CD4-positive, alpha-beta T cell treated with Interleukin-10 for 1 hour (primary cell): ENCODE results near the gene FCER1G.
"Not testable (repeated sequence)": the region's sequence is repeated elsewhere in the genome, so short reads cannot be mapped to it uniquely, and the experiment has no call there.

Experiments
- DNase-seq: peaks from one replicate; pipeline ENCODE4 v3.0.0-alpha.2; 2020

The FCER1G gene

DNA sequence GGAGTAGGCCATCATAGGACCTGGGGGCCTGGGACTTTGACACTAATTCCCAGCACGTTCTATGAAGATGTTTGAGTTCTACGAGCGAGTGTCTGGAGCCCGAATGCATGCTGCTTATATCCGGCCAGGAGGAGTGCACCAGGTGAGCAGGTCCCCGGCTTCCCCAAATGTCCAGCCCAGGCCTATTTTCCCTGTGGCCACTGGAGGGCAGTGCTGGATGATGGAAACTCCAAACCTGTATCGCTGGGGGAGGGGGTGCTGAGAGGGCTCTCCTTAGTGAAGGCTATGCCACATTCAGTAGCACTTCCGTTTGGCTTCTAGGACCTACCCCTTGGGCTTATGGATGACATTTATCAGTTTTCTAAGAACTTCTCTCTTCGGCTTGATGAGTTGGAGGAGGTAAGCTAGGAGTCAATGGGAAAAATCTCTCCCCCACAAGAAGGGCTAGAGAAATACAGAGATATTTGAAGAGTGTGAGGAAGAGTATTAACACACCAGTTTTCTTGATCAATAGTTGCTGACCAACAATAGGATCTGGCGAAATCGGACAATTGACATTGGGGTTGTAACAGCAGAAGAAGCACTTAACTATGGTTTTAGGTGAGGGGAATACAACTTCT is 5.2 kb upstream of the FCER1G start:
- peak; percentile 81 for DNase-seq

DNA sequence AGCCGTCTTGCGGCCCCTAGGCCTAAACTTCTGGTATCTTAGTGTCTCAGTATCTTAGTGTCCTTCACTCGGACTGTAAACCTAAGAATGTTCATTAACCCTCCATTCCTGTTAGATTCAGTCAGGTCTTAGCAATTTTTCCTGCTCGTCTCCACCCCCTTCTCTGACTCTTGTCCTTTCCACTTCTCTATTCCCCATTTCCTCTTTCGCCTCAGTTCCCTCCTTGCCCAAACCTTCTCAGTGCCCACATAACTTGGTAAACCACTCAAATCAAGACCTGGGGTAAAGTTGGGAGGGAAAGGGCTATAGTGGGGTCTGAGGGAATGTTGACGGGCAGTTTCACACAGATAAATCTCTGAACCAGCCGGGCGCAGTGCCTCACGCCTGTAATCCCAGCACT is 726 bp upstream of the FCER1G start:
- no peak for DNase-seq

DNA sequence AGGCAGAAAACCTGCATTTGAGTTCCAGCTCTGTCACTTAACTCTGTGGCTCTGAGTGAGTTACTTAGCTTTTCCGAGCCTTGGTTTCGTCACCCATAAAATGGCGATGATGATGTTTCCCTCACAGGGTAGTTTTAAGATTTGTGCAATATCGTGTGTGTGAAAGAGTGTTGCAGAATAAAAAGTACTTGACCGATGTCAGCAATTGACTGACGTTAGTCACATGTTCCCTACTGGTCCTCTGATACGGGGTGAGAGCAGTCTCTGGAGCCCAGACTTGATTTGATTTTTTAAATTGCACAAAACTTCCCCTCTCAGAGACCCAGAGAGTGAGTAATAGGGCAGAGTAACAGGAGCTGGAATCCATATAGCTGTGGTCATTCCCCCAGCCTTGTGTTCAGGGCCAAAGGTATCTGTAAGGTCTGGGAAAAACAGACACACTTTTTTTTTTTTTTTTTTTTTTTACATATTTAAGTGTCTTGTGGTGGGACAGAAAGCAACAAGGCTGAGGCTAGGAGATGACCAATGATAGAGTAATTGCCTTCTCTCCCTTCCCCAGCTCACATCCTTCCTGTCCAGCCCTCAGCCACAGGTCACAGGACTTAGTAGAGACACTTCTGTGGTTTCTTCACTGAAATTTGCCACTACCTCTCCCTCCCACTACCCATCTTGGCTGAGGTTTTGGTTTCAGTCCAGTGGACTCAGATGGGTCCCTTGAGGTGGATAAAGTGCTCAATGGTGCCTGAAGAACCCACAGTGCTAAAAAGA is 2.0 kb downstream of the FCER1G start:
- DNase-seq = peak; percentile 27

DNA sequence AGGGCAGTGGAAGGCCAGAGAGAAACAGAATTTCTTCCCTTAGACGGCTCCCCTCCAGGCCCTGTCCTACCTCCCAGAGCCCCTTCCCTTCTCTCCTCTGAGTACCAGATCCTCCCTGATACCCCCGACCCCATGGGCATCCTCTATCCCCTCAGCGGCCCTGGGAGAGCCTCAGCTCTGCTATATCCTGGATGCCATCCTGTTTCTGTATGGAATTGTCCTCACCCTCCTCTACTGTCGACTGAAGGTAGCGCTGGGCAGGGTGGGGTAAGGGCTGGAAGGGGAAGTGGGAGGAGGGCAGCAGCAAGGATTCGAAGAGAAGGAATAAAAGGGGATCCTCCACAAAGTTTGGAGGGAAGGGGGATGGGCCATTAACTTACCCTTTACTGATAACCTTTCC is 2.7 kb downstream of the FCER1G start:
- no peak for DNase-seq

DNA sequence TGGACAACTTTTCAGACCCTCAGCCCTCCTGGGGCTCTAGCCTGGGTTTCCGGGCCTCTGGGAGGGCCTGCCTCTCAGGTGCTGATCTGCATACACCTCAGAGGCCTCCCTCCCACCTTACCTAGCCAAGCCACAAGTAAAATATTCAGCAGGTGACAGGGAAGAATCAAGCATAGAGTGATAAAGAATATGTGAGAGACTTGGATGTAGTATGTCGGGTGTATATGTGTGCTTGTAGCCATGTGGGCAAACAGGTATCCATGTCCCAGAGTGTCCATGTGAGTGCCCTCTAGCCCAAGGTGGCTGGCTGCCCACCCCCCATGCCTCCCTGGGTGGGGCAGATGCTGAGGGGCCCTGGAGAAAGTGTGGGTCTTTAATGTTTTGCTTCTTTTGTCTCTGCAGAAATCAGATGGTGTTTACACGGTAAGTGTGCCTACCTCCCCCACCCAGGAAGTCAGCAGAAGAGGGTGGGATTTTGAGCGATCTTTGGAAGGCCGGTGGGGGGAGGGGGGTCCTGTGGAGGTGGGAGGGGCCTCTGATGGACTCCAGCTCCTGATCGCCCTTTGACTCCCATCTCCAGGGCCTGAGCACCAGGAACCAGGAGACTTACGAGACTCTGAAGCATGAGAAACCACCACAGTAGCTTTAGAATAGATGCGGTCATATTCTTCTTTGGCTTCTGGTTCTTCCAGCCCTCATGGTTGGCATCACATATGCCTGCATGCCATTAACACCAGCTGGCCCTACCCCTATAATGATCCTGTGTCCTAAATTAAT is 3.4 kb downstream of the FCER1G start:
- no peak for DNase-seq

DNA sequence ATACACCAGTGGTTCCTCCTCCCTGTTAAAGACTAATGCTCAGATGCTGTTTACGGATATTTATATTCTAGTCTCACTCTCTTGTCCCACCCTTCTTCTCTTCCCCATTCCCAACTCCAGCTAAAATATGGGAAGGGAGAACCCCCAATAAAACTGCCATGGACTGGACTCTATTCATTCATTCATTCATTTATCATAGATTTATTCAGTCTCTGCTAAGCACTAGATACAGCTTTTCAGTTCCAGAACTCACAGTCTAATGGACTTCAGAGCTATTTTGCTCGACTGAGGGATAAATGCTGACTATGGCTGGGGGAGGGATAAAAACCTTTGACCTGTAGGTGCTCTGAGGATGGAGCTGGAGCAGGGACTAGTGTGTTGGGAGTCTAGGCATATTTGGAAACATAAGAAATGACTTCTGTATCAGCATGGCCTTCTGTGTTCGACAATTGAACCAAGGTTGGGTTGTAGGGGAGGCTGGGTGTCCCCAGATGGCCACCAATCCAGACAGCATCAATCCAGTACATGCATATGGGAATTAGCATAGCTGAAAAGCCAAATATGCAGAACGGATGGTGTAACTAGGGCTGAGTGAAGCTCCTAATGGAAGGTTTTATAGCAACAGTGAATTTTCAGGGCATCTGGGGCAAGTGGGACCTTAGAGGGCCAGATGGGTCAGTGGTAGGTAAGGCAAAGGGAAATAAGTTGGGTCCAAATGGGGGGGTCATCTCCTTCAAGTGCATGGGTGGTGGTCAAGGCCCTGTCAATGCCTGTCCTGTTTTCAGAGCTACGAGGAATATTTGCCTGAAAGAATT is 4.2 kb downstream of the FCER1G start:
- DNase-seq = no peak

DNA sequence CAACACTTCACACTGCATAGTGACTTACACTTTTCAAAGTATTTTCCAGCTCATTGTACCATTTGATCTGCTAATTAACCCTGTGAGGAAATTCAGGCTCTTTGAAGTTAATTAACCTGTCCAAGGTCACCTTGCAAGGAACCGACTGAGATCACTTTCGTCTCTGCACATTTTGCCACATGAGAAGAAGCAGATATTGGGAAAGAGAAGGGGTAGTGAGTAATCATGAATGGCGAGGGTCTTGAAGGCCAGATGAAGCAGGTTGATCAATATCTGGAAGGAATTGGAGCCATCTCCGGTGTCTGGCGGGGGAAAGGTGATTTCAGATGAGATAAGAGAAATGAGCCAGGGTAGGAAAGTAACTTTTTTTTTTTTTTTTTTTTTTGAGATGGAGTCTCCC is 4.9 kb downstream of the FCER1G start:
- no peak for DNase-seq

DNA sequence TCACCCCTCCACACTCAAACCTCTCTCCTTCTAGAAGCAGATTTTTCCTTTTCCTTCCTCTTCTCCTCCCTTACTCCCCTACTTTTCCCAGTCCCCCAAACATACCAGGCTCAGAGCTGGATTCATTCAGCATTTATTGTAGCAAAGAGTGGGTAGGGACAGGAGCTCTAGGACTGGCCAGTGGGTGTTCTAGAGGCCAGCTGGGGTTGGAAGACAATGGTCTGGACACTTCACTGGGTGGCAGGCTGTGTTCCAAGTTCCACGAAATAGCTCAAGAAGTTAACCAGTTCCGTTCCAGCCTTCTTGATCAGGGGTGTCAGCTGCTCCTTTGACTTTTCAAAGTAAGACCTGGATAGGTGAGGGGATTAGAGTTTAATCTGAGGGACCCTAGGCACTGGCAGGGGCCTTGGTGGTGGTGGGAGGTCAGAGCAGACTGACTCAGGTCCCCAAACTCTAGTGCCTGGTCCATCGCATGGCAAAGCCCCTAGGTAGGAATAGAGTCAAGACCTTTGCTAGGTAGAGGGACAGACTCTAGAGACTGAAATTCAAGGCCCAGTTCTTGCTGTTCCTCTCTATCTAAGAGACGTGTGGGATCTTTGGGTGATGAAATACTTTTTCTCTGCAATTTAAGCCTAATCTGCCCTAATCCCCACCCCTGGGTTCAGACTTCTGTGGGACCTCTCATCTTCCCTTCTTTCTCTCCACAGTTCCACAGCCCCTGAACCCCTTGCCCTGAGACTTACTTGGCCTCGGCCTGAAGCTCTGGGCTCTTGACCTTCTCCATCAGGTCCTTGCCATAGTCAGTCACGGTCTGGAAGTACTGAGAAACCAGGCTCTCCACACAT is 7.3 kb downstream of the FCER1G start:
- DNase-seq = no peak

DNA sequence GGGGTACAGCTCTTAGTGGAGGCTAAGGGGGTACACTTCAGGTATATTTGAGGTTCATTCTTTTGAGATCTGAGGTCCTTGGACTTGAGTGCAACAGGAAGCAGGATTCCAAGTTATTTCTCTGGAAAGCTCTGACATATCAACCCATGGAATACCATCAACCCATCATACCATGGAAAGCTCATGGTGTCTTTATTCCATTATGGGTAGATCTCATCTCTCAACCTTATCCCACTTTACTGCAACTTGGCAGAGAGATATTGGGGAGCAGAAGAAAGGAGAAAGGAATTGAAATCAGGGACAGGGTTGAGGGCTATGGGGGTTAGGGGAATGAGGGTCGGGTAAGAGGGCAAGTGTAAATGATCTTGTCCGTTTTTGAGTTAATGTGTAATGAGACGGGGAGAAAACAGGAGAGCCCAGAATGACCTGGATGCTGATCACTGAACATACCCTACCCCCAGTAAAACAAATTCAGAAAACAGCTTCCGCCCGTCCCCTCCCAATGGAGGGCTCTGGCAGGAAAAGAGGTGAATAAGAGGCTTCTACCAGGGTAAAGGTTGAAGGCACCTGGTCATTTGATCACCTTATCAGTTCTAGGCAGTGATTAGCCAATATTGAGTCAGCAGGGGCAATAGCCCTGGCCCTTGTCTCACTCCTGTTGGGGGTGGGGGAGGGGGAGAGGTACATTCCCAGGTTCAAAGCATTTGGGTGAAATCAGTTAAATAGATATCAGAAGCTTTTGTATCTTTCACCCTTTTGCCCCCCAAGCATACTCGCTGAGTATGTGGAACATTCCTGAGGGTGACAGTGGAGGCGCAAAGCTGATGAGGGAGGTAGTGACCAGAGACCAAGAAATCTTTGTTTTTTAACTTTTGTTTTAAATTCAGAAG is 9.0 kb downstream of the FCER1G start:
- no peak for DNase-seq

DNA sequence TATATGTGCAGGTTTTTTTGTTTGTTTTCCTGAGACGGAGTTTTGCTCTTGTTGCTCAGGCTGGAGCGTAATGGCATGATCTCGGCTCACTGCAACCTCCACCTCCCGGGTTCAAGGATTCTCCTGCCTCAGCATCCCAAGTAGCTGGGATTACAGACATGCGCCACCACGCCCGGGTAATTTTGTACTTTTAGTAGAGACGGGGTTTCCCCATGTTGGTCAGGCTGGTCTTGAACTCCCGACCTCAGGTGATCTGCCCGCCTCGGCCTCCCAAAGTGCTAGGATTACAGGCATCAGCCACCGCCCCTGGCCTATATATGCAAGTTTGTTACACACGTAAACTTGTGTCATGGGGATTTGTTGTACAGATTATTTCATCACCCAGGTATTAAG is 9.6 kb downstream of the FCER1G start:
- not testable (repeated sequence) for DNase-seq

DNA sequence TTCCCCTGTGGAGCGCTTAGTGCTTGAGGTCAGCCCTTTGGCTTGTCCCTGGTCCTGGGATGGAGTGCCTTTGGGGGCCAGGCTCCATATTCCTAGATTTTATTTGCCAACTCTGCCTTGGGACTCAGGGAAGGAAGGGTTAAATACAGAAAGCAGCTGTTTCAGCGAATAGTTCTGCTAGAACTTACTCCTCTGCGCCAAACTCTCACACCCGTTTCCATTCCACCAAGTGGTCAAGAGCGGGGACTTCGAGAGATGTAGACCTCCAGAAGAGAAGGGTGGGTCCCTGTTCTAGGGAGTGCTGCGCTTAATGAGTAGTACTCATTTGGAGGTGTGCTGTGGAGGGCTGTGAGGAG is 10.1 kb downstream of the FCER1G start:
- no peak for DNase-seq

DNA sequence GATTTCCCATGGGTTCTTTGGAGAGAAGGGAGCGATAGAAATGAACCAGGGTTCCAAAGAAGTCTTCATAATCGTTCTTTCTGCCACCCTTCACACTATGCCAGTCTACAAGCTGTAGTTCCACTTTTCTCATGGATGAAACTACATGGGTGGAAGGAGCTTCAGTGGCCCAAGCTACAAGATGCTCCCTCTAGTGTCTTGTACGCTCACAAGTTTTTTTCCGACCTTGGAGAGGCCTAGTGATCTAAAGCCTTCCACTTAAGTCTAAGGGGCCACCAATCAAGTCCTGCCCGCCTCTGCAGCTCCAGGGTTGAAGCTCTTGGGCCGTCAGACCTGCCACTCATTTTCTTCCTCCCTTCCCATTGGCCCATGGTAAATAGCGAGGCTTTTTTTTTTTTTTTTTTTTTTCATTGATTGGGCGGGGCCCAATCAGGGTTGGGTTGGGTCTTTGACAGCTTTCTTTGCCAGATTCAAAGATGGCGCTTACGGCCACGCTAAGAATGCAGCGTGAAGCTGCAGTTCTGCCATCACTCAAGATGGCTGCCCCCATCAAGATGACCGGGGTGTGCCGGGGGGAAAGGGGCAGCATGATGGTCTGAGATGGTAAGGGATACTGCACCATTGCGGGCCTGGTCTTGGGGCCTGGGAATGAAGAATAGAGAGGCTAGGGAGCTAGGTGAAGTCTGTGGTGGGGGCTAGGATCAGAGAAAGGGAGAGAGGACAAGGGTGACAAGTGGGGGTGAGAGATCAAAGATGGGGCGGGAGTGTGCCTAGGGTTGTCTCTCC is 10.6 kb downstream of the FCER1G start, which contains the start of gene TOMM40L:
TOMM40L (plus strand) TSS at position 527 of the 786 bp plus-strand sequence. CDS start 430 bp downstream, outside the sequence.
- DNase-seq = peak; percentile 97

DNA sequence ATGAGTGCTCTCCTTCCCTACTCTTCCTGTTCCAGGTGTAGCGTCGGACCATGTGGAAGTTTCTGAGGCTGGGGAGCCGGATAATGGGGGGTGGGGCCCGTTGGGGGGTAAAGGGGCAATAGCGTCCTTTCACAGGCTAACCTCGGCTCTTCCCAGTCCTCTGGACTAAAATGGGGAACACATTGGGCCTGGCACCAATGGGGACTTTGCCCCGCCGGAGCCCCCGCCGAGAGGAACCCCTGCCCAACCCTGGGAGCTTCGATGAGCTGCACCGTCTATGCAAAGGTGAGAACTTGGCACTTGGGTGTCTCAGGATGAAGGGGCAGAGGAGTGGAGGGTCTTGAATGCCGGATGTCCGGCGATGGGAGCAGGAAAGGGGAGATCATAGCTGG is 11.2 kb downstream of the FCER1G start:
- no peak for DNase-seq

DNA sequence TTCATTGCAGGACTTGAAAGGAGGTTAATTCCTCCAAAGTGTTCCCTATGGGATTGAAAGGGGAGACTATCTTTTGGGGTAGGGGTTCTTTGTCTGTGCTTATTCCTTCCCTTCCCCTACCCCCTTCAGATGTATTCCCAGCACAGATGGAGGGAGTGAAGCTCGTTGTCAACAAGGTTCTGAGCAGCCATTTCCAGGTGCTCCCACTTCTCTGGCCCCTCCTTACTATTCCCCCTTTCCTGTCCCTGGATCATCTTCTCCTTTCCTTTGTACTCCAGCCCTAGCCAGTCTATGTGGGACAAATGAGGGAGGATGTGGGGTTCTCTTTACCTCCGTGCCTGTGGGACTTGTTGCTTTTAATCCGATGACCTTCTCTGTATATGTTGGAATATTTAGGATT is 11.7 kb downstream of the FCER1G start:
- no peak for DNase-seq

DNA sequence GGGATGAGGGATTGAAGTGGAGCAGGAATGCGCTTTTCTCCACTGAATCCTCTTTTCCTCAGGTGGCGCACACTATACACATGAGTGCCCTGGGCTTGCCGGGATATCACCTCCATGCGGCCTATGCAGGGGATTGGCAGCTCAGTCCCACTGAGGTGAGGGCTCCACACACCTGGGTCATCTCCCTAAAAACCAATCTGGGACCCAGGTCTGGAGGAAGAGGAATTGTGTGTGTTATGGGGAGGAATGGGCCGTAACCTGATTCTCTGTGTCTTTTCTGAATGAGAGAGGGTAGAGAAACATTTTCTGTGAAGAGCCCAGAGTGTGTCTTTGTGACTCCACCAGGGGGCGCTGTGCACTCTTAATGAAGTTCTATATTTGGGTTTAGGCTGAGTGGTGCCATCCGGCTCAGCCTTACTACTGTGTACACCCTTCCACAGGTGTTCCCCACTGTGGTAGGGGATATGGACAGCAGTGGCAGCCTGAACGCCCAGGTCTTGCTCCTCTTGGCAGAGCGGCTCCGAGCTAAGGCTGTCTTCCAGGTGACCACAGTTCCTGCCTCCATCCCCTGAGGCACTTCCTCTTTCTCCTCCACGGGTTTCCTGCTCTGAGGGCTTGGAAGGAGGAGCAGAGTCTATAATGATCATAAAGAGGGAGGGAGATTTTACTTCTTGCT is 12.2 kb downstream of the FCER1G start:
- DNase-seq = peak; percentile 89

DNA sequence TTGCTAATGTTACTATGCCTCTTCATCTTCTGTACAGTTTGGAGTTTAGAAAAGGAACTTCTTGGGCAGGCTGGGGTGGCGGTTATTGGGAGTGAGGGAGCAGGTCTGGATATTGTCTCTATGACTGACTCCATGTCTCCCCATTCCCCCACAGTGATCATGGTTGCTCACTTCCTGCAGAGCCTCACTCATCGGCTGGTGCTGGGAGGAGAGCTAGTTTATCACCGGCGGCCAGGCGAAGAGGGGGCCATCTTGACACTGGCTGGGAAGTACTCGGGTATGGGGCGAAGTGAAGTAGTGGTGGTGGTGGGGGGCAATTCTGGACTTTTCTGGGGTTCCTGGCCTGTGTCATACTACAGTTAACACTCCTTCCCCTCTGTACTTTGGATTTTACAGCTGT is 12.9 kb downstream of the FCER1G start:
- DNase-seq = no peak

DNA sequence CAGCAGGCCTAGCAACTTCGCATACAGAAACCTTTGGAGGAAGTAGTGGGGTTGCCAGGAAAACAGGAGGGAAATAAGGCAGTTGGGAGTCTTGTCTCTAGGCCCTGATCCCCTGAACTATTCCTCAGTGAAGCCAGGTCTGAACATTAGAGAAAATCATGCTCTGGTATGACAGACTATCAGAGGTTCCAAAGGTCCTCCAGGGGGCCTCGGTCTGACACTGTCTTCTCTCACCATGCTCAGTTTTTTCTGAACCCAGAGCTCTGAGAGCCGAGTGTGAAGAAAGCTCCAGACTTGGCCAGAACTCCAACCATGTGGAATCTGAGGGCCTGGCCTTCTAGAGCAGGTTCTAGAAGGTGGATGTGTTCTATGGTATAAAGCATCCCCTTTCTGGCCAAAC is 14.8 kb downstream of the FCER1G start:
- DNase-seq = no peak

DNA sequence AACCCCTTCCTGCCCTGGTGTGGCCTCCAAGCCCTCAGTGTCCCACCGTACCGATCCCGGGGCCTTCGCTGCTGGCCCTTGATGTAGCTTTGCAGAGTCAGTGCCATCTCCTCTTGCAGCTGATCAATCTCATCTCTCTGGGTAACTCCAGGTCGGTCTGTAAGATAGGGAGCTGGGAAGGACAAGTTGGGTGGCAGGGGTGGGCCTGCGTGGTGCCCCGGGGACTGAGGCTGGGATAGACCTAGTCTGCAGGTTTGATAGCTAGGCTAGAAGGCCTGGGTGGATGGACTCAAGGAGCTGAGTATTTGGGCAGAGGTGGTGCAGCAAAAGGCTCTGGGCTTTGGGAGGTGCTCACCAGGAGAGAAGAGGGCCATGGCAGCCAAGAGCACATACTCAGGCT is 15.7 kb downstream of the FCER1G start:
- DNase-seq = no peak

DNA sequence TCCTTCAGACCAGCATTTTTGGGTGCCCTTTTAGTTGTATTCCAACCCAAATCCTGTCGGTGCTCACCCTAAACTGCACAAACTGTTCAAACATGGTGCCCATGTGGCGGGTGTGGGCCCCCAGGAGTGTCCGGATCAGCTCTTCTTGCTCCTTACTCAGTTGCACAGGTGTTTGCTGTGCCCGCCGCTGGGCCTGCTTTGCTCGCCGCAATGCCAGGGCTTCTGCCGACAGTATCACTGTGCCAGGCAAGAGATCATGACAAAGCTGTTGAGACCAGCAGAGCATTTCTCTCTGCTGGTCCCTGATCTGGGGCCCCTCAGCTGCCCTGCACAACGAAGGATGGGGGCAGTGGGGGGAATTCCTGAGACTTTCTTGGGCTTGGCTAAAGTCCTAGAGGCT is 18.0 kb downstream of the FCER1G start:
- DNase-seq = no peak
